Measurements from ENCODE around the gene SEC23A. TPM values are rescaled to one million over a fixed set of nuclear protein-coding genes. Genes with fewer than 3 reads are reported as not detected.
"Not testable (repeated sequence)": the region's sequence is repeated elsewhere in the genome, so short reads cannot be mapped to it uniquely, and the experiment has no call there.

The SEC23A gene
- total and polyA plus RNA-seq, 2 of the 13 experiments (the other 11 are each of a cell fraction or from before 2014, with no cell fraction given), result 403 to 887 TPM

DNA sequence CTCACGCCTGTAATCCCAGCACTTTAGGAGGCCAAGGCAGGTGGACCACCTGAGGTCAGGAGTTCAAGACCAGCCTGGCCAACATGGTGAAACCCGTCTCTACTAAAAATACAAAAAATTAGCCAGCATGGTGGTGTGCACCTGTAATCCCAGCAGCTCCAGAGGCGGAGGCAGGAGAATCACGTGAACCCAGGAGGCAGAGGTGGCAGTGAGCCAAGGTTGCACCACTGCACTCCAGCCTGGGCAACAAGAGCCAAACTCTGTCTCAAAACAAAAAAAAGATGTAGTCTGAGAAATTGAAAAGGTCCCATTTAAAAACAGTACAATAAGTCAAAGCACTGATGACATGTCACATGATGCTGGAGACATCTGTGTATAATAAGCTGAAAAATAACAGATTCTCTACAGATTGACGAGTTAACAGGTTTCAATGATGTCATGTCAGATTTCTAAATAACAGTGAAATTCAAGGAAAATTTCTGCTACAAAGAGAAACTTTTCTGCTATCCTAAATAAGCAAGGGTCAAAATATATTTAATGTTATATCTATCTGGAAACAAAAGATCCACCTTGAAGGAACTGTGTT lies 50.1 kb downstream of the SEC23A start:
- POLR2A ChIA-PET; H3K4me3 ChIP-seq (replicated peaks in 1 of 3; ENCODE audit: insufficient read depth in 1 of 3, low read depth in 2 of 3, low read length in 3 of 3); H3K27me3 ChIP-seq (ENCODE audit: control insufficient read depth in 1 of 2, insufficient read depth in 2 of 2, low read length in 2 of 2); intact Hi-C loops (cut with micrococcal nuclease; ENCODE audit: unreplicated experiment); ATAC-seq; in situ Hi-C loops (cut with HindIII; ENCODE audit: extremely low pct_ligation_motif_present, low pct_unique_long_range_greater_than_20kb); H3K4me2 ChIP-seq (ENCODE audit: low read depth, low read length); H2AFZ ChIP-seq (ENCODE audit: low read length); DNase-seq (ENCODE audit: low spot score); H3K9ac ChIP-seq (ENCODE audit: insufficient read depth, low read depth, low read length); FAIRE-seq; BruUV-seq (replicated peaks); CTCF ChIA-PET (ENCODE audit: low intra/inter-chr PET ratio, low total read pairs); H3K27ac ChIP-seq (ENCODE audit: extremely low read length, insufficient read depth, low read length); H4K20me1 ChIP-seq (ENCODE audit: insufficient read depth, low read length); H3K79me2 ChIP-seq (ENCODE audit: insufficient read depth, low read length); TF ChIP-seq ATF7, CREB1 (CRISPR knock-in tag; IDR thresholded peaks at IDR 0.05): not testable (repeated sequence)
- H3K4me1 ChIP-seq (ENCODE audit: insufficient read depth, low read length), result 0 out of 2 replicates have a peak, but pooled peaks cover 10% of the 10 kb centered on the region
- WGBS (ENCODE audit: low lambda C conversion rate), result 97% methylated on average over 5 of the region's 5 CpGs
- TF ChIP-seq, protein P1, sequence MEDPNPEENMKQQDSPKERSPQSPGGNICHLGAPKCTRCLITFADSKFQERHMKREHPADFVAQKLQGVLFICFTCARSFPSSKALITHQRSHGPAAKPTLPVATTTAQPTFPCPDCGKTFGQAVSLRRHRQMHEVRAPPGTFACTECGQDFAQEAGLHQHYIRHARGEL (CRISPR knock-in tag; IDR thresholded peaks at IDR 0.05), result 0 out of 2 replicates have a peak, but pooled peaks have one; percentile 19
- peak; percentile 60 for TF ChIP-seq RBM22 (optimal IDR thresholded peaks at IDR 0.05; ENCODE audit: low read length)
- 0 out of 2 replicates have a peak, but pooled peaks have one; percentile 36 for TF ChIP-seq ZSCAN12 (CRISPR knock-in tag; IDR thresholded peaks at IDR 0.05)
- TF ChIP-seq ATF7 (IDR thresholded peaks at IDR 0.05), result peak; percentile 69; the same call in 1 of the 2 replicates
- TF ChIP-seq, protein P2, sequence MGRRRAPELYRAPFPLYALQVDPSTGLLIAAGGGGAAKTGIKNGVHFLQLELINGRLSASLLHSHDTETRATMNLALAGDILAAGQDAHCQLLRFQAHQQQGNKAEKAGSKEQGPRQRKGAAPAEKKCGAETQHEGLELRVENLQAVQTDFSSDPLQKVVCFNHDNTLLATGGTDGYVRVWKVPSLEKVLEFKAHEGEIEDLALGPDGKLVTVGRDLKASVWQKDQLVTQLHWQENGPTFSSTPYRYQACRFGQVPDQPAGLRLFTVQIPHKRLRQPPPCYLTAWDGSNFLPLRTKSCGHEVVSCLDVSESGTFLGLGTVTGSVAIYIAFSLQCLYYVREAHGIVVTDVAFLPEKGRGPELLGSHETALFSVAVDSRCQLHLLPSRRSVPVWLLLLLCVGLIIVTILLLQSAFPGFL (CRISPR knock-in tag; IDR thresholded peaks at IDR 0.05), result 0 out of 2 replicates have a peak, but pooled peaks have one; percentile 23
- TF ChIP-seq, protein P3, sequence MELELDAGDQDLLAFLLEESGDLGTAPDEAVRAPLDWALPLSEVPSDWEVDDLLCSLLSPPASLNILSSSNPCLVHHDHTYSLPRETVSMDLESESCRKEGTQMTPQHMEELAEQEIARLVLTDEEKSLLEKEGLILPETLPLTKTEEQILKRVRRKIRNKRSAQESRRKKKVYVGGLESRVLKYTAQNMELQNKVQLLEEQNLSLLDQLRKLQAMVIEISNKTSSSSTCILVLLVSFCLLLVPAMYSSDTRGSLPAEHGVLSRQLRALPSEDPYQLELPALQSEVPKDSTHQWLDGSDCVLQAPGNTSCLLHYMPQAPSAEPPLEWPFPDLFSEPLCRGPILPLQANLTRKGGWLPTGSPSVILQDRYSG (CRISPR knock-in tag; IDR thresholded peaks at IDR 0.05), result 0 out of 2 replicates have a peak, but pooled peaks have one; percentile 45
- TF ChIP-seq NCOA5 (CRISPR knock-in tag; IDR thresholded peaks at IDR 0.05), result 0 out of 2 replicates have a peak, but pooled peaks have one; percentile 33
- 0 out of 2 replicates have a peak, but pooled peaks have one; percentile 17 for TF ChIP-seq ADNP (CRISPR knock-in tag; IDR thresholded peaks at IDR 0.05)
- TF ChIP-seq CREB1 (IDR thresholded peaks at IDR 0.05), result peak; percentile 46; the same call in 1 of the 2 replicates
- H3K36me3 ChIP-seq (replicated peaks in 1 of 2; ENCODE audit: control insufficient read depth in 1 of 2, insufficient read depth in 2 of 2, low read length in 2 of 2), result peaks cover 66 to 97% of the 10 kb centered on the region in 2 experiments
- peaks cover 20% of the 10 kb centered on the region for H3K9me3 ChIP-seq (ENCODE audit: low read length)
